GM18502 (cell line): ENCODE measurements around the gene TMEM37.

Experiments
- ATAC-seq: cut with Tn5 transposase; IDR thresholded peaks from one replicate; pipeline ENCODE4 v1.9.1; 2021; ENCODE audit warnings: mild to moderate bottlenecking; ENCODE audit not compliant: unreplicated experiment, poor library complexity

The TMEM37 gene

GRCh38 chr2:119431976-119432850, 559 bp downstream of the TMEM37 start:
- peak; percentile 13 for ATAC-seq

GRCh38 chr2:119432851-119433522, 1.3 kb downstream of the TMEM37 start:
- ATAC-seq, result no peak

DNA sequence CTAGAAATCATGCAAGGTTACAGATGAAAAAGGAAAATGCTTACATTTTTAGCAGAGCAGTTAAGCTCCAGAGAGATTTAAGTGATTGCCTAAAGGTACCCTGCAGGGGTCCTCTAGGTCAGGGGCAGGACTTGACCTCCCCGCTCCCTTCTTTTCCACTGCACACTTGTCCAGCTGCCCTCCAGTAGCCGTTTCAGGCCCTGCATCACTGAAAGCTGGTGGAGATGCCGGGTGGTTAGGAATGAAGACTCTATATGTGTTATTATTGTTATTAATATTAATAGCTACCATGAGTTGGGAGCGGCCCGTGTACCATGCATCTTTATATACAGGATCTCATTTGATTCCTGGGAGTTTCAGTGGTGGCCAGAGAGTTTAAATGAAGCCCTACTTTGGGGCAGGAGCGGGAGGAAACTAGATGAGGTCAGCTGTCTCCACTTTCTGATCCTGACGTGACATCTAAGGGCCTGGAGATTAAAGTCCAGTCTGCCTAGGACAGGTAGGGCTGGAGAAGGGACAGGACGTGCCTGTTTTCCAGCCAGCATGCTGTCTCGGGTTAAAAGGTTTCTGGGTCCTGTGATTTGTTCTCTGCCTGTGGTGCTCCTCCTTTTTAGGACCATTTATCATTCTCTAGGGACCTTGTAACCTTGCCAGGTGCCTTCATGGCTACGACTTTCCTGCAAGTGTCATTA, 2.1 kb downstream of the TMEM37 start:
- no peak for ATAC-seq

GRCh38 chr2:119434664-119435063, 3.0 kb downstream of the TMEM37 start:
- no peak for ATAC-seq

- no peak for ATAC-seq
These were observed 3.7 kb downstream of the TMEM37 start for GRCh38 chr2:119435081-119435952.

DNA sequence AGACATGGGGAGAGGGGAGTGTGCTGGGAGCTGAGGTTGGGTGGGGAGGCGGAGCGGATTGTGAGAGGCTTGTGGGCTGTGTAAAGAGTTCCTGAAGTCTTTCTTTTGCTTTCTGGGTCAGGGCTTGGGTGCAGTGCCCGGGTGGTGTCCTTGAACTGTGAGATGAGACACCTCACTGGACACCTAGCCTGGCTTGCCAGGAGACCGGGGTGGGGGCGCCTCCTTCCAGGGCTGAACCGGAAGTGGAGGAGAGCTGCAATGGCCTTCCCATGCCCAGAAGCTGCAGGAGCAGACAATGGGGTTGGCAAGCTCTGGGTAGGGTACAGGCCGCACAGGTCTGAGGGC, 4.3 kb downstream of the TMEM37 start:
- ATAC-seq, result no peak

DNA sequence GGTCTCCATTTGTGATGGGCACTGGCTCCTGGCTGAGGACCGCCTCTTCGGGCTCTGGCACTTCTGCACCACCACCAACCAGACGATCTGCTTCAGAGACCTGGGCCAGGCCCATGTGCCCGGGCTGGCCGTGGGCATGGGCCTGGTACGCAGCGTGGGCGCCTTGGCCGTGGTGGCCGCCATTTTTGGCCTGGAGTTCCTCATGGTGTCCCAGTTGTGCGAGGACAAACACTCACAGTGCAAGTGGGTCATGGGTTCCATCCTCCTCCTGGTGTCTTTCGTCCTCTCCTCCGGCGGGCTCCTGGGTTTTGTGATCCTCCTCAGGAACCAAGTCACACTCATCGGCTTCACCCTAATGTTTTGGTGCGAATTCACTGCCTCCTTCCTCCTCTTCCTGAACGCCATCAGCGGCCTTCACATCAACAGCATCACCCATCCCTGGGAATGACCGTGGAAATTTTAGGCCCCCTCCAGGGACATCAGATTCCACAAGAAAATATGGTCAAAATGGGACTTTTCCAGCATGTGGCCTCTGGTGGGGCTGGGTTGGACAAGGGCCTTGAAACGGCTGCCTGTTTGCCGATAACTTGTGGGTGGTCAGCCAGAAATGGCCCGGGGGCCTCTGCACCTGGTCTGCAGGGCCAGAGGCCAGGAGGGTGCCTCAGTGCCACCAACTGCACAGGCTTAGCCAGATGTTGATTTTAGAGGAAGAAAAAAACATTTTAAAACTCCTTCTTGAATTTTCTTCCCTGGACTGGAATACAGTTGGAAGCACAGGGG, 5.5 kb downstream of the TMEM37 start:
- no peak for ATAC-seq

- ATAC-seq, result no peak
These were observed 6.5 kb downstream of the TMEM37 start for GRCh38 chr2:119438128-119438656.

DNA sequence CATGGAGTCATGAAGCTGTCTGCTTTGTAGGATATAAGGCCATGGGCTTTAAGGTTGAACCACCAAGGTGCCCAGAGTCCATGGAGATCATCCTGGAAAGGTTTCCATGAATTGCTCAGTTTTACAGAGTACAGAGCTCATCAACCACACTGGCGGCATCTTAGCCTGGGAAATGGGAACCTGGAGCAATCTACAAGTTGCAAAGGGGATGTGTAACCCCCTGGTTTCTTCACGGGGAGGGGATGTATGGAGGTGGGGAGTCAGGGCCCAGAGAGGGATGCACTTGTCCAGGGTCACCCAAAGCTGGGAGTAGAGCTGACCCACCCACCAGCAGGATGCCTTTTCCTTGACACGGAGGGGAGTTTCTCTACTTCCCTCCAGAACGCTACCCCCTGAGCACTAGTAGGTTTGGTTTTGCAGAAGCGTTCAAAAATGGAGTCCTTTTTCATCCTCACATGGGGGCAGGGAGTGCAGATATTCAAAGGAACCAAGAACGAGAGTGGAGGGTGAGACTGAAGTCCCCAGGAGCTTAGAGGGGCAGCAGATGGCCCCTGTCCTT, 7.2 kb downstream of the TMEM37 start:
- no peak for ATAC-seq

DNA sequence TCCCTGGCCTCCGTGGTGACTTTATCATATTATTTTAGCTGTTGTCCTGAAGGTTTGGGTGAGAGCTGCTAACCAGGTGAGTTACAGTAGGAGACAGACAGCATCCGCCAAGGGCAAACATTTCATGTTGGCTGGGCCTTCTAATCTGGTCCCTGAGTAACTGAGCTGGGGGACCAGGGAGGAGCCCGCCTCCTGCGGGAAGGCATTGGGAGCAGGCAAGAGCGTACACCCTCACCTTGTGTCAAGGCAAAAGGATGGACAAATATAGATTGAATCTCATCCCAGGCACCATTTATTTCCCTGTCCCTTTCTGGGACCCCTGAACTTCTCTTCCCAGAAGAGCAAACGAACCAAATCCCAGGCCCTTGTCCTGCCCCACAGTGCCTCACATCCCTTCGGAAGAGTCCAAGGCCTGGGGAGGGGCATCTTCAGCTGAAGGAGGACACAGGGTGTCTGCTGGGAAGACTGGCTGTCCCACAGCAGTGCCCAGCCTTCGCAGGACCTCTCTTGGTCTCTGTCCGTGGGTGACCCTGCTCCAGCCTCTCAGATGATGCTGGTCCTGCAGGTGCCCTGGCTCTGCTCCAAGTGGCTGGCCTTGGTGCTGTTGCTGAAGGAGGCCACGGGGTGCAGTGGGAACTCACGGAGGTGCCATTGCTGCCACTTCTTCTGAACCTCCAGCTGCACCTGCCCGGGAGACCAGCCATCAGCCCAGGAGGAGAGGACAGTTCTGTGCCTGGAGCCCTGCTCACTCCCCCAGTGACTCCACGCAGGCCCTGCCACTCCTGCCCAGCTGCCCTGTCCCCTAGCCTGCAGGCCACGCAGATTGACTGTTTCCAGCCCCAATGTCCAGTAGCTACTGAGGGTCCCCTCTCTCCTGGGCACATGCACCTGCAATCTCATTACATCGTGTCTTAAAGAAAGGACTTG, 8.2 kb downstream of the TMEM37 start:
- no peak for ATAC-seq

- ATAC-seq, result no peak
These were observed 8.8 kb downstream of the TMEM37 start for GRCh38 chr2:119440501-119440870.

GRCh38 chr2:119440873-119441272, 9.2 kb downstream of the TMEM37 start:
- no peak for ATAC-seq

DNA sequence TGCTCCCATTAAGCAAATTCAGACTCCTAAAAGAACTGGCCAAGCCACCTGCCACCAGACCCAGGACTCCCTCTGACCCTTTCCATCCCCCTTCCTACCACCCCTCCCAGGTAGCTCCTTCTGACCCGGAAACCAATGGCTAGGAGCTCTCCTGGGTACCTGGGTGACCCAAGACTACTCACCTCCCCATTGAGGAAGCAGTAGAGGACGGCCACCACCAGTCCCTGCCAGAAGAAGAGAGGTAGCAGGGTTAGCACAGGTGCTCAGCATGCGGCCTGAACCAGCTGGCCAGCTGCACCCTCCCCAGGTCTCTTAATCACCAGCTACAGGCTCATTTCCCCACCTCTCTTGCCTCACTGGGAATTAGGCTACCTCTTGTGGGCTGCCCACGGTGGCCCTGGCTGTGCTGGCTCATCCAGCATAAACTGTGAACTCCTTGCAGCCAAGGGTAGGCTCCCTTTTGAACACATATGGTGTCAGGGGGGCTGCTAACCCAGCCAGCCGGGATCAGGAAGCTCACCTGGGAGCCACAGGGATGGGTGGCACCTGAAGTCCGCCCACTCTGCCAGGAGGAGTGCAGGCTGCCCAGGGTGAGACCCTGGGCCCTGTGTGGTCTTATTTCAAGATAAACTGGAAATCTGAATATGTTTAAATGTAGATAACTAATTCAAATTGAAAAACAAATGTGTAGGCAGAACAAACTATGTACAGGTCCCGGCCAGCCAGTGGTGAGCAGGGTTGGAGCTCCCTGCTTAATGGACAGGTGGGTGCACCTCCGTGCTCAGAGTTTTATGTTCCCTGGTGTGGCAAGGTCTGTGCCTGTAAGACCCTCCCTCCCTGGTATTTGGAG, 9.9 kb downstream of the TMEM37 start:
- ATAC-seq, result no peak

DNA sequence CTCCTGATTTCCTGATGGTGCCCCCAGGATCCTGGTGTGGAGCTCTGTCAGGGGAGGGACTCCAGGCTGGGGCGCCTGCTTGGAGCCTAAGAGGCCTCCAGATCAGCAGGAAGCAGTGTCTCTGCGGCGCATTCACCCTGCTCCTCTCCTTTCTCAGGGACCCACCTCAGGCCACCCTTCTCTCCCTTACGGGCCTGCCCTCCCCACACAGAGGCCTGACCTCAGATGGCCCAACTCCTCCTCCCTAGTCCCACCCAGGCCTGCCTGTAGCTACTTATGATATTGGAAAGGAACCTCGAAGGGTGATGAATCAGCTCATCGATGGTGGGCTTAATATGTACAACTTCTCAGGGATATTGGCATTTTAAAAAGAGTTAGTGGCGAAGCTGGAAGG, 10.6 kb downstream of the TMEM37 start:
- ATAC-seq, result no peak

DNA sequence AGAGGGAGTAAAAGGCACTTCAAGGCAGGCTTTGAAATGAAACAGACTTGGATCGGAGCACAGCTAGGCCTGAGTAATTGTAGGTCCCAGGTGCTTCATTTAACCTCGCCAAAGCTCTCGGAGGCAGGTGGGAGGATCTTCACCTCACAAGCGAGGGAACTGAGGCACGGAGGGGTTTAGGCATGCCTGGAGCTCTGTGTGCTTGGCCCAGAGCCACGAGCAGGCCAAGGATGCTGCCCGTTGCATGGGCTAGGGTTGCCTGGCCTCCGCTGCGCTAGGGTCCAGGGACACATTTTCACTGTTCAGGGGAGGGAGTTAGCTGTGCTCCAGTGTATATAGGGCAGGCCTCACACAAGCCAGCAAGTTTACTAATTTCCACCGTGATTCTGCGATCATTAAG, 11.2 kb downstream of the TMEM37 start:
- no peak for ATAC-seq

DNA sequence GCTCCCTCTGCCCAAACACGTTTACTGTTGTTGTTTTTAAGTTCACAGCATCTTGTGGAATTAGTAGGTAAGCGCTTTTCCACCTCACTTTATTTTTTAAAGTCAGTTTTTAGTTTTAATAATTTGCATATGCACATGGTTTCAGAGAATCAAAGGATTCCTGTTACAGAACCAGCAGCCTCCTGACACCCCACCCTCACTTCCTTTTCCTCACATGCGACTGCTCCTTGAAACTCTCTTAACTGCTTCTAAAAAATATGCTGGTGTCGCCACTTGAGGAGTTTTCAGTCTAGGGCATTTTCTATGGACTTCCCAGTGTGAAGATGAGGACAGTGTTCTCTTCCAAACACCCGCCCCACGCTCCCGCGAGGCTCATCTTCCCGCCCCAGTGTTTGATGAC, 14.4 kb downstream of the TMEM37 start:
- ATAC-seq, result no peak

DNA sequence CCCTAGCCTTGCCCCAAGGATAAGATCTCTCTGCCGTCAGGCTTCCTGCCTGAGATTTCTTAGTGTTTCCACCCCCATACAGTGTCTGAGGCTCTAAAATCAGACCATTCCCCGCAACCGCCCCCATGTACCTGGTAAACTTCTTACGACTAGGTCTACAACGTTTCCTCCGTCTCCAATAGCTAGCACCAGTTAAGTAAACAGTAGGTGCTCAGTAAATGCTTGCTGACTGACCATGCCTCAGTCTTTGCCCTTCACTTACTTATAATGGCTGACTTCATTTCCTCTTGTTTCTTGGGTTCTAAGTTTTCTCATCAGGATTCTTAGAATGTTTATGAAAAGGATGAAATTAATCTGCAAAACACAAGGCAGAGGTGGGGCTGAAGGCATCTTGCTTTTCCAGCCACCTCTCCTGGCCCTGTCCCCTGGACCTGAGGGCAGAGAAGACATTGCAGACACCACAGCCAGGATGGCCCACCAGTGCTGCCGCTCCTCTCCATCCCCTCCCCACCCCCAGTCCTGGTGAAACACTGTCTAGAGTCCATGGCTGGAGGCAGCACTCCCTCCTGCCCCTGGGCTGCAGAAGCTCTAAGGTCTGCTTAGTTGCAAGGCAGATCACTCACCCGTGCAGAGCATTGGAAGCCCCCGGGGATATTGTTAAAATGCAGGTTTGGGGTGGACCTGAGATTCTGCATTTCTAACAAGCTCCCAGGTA, 16.9 kb downstream of the TMEM37 start:
- no peak for ATAC-seq
